Stomach smooth muscle (tissue), 2 donors: Measurements from ENCODE around the gene ZNF544.

ENCODE experiments used
- H3K27ac ChIP-seq: one replicate; pipeline ENCODE4 v1.7.0; 2013; ENCODE audit warnings: mild to moderate bottlenecking, low read length, inconsistent platforms
- H3K27me3 ChIP-seq, 2 donors: one replicate each; pipeline ENCODE4 v1.7.0; 2013; ENCODE audit warnings: low read length in 2 of 2; ENCODE audit not compliant: insufficient read depth in 2 of 2, control insufficient read depth in 1 of 2
- H3K36me3 ChIP-seq, 2 donors: one replicate each; pipeline ENCODE4 v1.7.0; 2013; ENCODE audit warnings: low read length in 2 of 2; ENCODE audit not compliant: control insufficient read depth in 2 of 2, insufficient read depth in 2 of 2
- H3K4me1 ChIP-seq: one replicate; pipeline ENCODE4 v1.7.0; 2013; ENCODE audit warnings: low read length; ENCODE audit not compliant: control insufficient read depth, insufficient read depth
- H3K4me3 ChIP-seq, 2 donors: one replicate each; pipeline ENCODE4 v1.7.0; 2013; ENCODE audit warnings: low read length in 2 of 2
- H3K9ac ChIP-seq, 2 donors: one replicate each; pipeline ENCODE4 v1.7.0; 2013; ENCODE audit warnings: low read length in 2 of 2, mild to moderate bottlenecking in 1 of 2
- H3K9me3 ChIP-seq, 2 donors: one replicate each; pipeline ENCODE4 v1.7.0; 2013; ENCODE audit warnings: low read length in 2 of 2; ENCODE audit not compliant: control insufficient read depth in 2 of 2
- donor health status: healthy.
- donor health status: Pancreatic carcinoma.

The ZNF544 gene

DNA sequence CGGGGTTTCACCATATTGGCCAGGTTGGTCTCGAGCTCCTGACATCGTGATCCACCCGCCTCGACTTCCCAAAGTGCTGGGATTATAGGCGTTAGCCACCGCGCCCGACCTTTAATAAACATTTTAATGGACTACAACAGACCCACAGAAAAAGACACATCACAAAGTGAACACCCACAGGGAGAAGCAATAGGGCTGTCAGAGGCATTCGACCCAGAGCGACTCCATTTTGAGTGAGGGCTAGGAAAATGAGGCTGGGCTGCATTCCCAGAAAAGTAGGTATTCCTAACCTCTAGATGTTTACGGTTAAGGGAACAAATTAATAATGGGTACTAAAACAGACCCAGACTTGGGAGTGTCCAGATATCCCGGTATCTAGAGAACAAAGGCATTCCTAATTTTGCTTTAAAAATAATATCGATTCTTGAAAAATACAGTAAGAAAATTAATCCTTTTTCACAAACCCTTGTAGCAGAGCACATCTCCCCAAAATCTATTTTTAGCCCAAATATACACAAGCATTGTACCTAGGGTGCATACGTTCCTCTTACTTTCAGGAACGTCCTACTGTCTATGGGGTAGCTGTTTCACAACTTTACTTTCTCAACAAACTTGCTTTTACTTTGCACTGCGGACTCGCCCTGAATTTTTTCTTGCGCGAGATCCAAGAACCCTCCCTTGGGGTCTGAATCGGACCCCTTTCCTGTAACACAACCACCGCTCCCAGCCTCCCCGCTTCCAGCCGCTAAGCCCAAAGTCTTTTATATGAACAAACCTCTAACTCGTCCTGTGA is 49.2 kb downstream of the ZNF544 start:
- H3K27ac ChIP-seq, result peak overlapping the region; percentile 88
- H3K9ac ChIP-seq, result peak overlapping the region; percentile 94 to 99
- H3K4me3 ChIP-seq, result peak overlapping the region; percentile 97 to 98
- H3K36me3 ChIP-seq, result peaks cover 3 to 18% of the 10 kb centered on the region in 2 donors
- peaks cover 7 to 26% of the 10 kb centered on the region in 2 donors for H3K9me3 ChIP-seq
- no peaks in the 10 kb centered on the region for H3K27me3 ChIP-seq
- H3K4me1 ChIP-seq, result peaks cover 21% of the 10 kb centered on the region

DNA sequence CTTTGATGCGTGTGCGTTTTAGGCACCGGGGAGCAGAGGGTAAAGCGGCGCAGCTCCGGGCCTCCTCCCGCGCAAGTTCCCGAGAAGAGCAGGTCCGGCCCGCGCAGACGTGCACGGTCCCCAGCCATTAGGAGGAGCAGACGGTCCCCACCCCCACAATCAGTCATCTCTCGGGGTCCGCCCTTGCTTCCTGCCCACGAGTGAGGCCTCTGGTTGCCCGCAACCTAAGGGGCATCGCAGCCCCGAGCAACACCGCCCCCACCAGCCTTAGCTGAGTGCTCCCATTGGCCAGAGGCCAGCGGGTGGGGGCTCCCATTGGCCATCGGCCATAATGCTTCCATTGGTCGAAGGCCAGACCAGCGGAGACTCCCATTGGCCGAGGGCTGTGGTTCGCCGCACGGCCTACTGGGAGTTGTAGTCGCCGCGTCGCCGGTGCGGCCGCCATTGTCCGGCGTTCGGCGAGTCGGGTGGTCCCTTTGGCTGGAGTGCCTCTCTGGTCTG is 49.9 kb downstream of the ZNF544 start, which contains the start of gene ZNF8:
Gene ZNF8 (plus strand): TSS at position 415 of the 501 bp plus-strand sequence. CDS start 127 bp downstream, outside the sequence.
- Histone ChIP-seq H3K27me3 (no peaks in the 10 kb centered on the region), H3K4me1 (peaks cover 21% of the 10 kb centered on the region), H3K9ac (peak within 1 kb of the TSS; percentile 94 to 99), H3K36me3 (peaks cover 3 to 18% of the 10 kb centered on the region in 2 donors), H3K27ac (peak within 1 kb of the TSS; percentile 88), H3K9me3 (peaks cover 7 to 21% of the 10 kb centered on the region in 2 donors), H3K4me3 (peak within 1 kb of the TSS; percentile 97 to 98)

DNA sequence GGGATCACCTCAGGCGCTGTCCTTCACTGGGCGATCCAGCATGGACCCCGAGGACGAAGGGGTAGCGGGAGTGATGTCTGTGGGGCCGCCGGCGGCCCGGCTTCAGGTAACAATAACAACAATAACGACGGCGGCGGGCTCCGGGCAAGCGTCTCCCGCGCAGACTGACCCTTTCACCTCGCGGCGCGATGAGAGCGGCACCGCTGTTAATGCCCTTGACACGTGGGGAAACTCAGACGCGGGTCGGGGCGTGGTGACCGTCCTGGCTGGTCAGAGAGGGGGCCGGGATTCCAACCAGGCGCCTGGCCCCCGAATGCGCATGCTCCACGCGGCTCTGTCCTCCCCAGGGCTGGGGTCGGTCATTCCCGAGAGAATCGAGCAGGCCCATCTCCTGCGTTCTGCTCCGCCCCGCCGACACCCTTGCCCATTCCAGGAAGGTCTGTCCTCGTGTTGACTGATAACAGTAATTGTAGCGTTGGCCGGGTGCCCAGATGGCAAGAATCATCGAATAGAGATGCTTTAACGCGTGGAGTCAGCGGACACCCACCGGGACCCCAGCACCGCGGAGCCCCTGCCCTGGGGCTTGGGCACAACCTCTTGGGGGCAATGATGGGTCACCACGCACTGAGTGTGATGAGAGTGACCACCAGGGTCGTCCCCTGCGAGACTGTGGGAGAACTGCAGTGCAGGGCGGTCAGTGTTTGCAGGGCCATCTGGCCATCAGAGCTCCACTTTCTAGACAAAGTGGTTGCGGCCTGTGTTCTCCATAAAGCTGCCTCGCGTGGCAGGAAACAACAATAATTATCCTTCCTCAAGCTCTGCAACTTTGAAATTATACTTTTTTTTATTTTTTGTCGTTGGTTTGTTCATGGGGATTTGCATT is 50.6 kb downstream of the ZNF544 start:
- Histone ChIP-seq H3K36me3 (peaks cover 1 to 16% of the 10 kb centered on the region in 2 donors), H3K27ac (peak overlapping the region; percentile 88), H3K27me3 (no peaks in the 10 kb centered on the region), H3K9me3 (peaks cover 5 to 19% of the 10 kb centered on the region in 2 donors), H3K9ac (peak overlapping the region; percentile 94 to 99), H3K4me3 (peak overlapping the region; percentile 97 to 98), H3K4me1 (peaks cover 21% of the 10 kb centered on the region)

DNA sequence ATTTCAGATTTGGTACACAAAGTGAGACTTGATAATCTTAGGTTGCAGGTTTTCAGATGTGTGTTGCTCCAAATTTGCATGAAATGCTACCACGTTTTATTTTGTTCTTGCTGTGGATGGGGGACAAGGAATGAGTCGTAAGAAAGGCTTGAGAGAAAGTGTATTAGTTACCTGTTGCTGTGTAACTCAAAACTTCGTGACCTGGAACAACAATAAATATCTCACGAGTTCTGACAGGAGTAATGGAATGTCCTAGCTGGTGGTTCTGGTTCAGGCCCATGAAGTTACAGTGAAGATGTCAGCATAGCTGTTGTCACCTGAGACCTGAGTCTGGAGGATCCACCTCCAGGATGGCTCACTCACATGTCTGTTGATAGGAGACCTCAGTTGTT is 51.2 kb downstream of the ZNF544 start:
- Histone ChIP-seq H3K4me1 (peaks cover 21% of the 10 kb centered on the region), H3K27me3 (no peaks in the 10 kb centered on the region), H3K27ac (no peak overlapping the region), H3K9me3 (peaks cover 0 to 12% of the 10 kb centered on the region in 2 donors), H3K4me3 (peak overlapping the region; percentile 97 to 98), H3K36me3 (peaks cover 0 to 10% of the 10 kb centered on the region in 2 donors), H3K9ac (no peak overlapping the region)

DNA sequence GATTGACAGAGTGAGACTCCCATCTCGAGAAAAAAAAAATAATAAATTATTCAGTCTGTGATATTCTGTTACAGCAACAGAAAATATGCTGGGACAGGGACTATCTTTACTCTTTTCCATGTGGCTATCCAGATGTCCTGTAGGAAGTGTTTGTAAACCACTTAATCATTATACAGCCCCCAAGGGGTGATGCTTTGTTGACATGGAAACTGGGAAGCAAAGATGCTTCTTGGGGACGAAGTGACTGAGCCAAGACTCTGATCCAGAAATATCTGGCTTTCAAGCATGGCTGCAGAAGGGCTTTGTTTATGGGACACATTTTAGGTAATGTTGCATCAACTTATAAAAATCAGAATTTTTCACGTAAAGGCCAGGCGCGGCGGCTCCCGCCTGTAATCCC is 55.5 kb downstream of the ZNF544 start:
- Histone ChIP-seq H3K4me3 (no peak overlapping the region), H3K27me3 (no peaks in the 10 kb centered on the region), H3K9me3 (peaks cover 0 to 5% of the 10 kb centered on the region in 2 donors), H3K9ac (no peak overlapping the region), H3K27ac (no peak overlapping the region), H3K4me1 (peaks cover 11% of the 10 kb centered on the region), H3K36me3 (peaks cover 30 to 31% of the 10 kb centered on the region in 2 donors)

DNA sequence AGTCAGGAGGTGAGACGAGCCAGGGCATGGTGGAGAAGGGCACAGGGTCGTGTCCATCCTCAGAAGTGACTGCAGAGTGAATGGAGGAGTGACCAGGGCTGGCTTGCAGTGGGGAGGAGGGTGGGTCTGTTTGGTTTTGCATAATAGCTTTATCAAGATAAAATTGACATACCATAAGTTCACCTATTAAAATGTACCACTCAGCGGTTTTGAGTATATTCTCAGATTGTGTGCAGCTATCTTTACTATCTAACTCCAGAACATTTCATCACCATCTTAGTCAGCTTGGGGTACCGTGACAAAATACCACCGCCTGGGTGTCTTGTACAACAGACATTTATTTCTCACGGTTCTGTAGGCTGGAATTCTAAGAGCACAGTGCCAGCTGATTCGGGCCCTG is 63.2 kb downstream of the ZNF544 start:
- H3K36me3 ChIP-seq, result peaks cover 54 to 63% of the 10 kb centered on the region in 2 donors
- no peaks in the 10 kb centered on the region for H3K27me3 ChIP-seq
- peaks cover 7 to 25% of the 10 kb centered on the region in 2 donors for H3K9me3 ChIP-seq
- H3K27ac ChIP-seq, result no peak overlapping the region
- H3K4me3 ChIP-seq, result no peak overlapping the region
- H3K4me1 ChIP-seq, result no peaks in the 10 kb centered on the region
- no peak overlapping the region for H3K9ac ChIP-seq

DNA sequence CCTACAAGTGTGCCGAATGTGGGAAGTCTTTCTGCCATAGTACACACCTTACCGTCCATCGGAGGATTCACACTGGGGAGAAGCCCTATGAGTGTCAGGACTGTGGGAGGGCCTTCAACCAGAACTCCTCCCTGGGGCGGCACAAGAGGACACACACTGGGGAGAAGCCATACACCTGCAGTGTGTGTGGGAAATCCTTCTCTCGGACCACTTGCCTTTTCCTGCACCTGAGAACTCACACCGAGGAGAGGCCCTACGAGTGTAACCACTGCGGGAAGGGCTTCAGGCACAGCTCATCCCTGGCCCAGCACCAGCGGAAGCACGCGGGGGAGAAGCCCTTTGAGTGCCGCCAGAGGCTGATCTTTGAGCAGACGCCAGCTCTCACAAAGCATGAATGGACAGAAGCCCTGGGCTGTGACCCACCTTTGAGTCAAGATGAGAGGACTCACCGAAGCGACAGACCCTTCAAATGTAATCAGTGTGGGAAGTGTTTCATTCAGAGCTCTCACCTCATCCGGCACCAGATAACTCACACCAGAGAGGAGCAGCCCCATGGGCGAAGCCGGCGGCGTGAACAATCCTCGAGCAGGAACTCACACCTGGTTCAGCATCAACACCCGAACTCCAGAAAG is 66.1 kb downstream of the ZNF544 start:
- Histone ChIP-seq H3K9me3 (peaks cover 7 to 20% of the 10 kb centered on the region in 2 donors), H3K9ac (no peak overlapping the region), H3K4me3 (no peak overlapping the region), H3K27ac (no peak overlapping the region), H3K36me3 (peaks cover 43 to 45% of the 10 kb centered on the region in 2 donors), H3K27me3 (no peaks in the 10 kb centered on the region), H3K4me1 (no peaks in the 10 kb centered on the region)

DNA sequence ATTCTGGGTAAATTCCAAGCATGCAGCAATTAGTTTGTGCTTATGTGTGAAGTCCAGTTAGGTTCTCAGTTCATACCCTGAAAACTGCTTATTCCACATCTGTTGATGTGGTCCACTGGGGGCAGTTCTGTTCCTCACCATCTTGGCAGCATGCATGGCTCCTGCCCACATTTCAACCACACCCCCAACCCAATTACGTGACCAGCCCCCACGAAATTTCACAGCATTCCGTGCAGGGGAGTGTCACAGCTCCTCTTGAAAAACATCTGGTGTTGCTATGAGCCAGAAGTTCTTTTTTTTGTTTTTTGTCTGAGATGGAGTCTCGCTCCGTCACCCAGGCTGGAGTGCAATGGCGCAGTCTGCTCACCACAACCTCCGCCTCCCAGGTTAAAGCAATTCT is 67.4 kb downstream of the ZNF544 start:
- Histone ChIP-seq H3K27ac (no peak overlapping the region), H3K4me3 (no peak overlapping the region), H3K9me3 (peaks cover 7 to 20% of the 10 kb centered on the region in 2 donors), H3K9ac (no peak overlapping the region), H3K4me1 (no peaks in the 10 kb centered on the region), H3K36me3 (peaks cover 49 to 54% of the 10 kb centered on the region in 2 donors), H3K27me3 (no peaks in the 10 kb centered on the region)

DNA sequence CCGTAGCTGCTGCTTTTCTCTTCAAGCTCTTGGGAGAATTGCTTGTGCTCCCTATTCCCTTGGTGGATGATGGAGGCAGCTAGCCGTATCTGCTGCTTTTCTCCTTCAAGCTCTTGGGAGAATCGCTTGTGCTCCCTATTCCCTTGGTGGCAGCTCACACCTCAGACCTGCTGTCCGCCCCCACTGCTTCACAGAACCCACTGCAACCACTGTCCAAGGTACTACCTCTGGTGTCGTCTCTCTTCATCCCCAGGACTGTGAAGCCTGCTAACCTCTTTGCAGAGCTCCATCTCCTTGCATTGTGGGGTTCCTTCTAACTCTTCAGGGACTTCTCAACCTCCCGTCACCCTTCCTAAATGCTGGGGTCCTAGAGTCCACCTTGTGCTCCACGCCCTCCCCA is 71.9 kb downstream of the ZNF544 start:
- Histone ChIP-seq H3K27me3 (no peaks in the 10 kb centered on the region), H3K36me3 (peaks cover 13 to 22% of the 10 kb centered on the region in 2 donors), H3K4me3 (no peak overlapping the region), H3K9ac (no peak overlapping the region), H3K9me3 (no peaks in the 10 kb centered on the region), H3K4me1 (no peaks in the 10 kb centered on the region), H3K27ac (no peak overlapping the region)

DNA sequence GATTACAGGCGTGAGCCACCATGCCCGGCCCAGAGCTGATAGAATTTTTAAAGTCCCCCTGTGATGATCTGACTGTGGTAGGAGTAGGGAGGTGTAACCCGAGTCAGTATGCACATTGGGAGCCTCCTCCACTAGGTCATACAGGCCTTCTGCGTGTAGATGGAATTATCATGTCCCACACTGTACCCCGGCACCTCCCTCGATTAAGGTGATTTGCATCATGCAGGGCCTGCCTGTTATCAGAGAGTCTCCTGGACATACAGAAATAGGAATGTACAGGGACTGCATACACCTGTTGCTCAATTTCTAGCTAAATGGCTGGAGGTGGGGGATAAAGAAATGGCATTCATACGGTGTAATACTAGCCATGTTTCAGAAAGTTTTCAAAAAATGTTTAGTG is 75.5 kb downstream of the ZNF544 start:
- H3K9ac ChIP-seq, result peak overlapping the region in 1 of 2 donors; percentile 68
- peaks cover 10% of the 10 kb centered on the region for H3K4me1 ChIP-seq
- no peaks in the 10 kb centered on the region for H3K27me3 ChIP-seq
- H3K36me3 ChIP-seq, result peaks cover 23 to 28% of the 10 kb centered on the region in 2 donors
- H3K9me3 ChIP-seq, result no peaks in the 10 kb centered on the region
- peak overlapping the region; percentile 58 for H3K27ac ChIP-seq
- peak overlapping the region in 1 of 2 donors; percentile 99 for H3K4me3 ChIP-seq
